WTC11 (cell line): ENCODE results near the gene LIMA1. TPM values are rescaled to one million over a fixed set of nuclear protein-coding genes. Genes with fewer than 3 reads are reported as not detected.
"Not testable (repeated sequence)": the region's sequence is repeated elsewhere in the genome, so short reads cannot be mapped to it uniquely, and the experiment has no call there.

Experiments
- ATAC-seq: fragments of 200-7000 bp; cut with Tn5 transposase; 2 replicates; pipeline ENCODE4 v1.10.0; 2021; ENCODE audit warnings: mild to moderate bottlenecking, moderate library complexity
- CTCF ChIA-PET: fragments of 300-600 bp; sonication (Branson Sonifier 250); formaldehyde crosslinking; loops from one replicate; lab custom pipeline; 2021; ENCODE audit warnings: antibody characterized with exemption; lab: Charles Lee
- POLR2A ChIA-PET: fragments of 350-600 bp; sonication (Branson Sonifier 250); formaldehyde crosslinking; loops from one replicate; lab custom pipeline; 2021; ENCODE audit warnings: antibody characterized with exemption; lab: Charles Lee
- DNase-seq: peaks from one replicate; pipeline ENCODE4 v3.0.0; 2021; ENCODE audit warnings: low spot score
- H3K27ac Mint-ChIP-seq: 2 replicates; pipeline ENCODE4 v1.8.0; 2021; ENCODE audit warnings: mixed read lengths
- H3K27me3 Mint-ChIP-seq: 2 replicates; pipeline ENCODE4 v1.8.0; 2021; ENCODE audit warnings: low read depth, mild to moderate bottlenecking, moderate library complexity, mixed read lengths
- H3K36me3 Mint-ChIP-seq: 2 replicates; pipeline ENCODE4 v1.8.0; 2021; ENCODE audit warnings: mixed read lengths
- H3K4me1 Mint-ChIP-seq: 2 replicates; pipeline ENCODE4 v1.8.0; 2022; ENCODE audit warnings: mixed read lengths
- H3K4me3 Mint-ChIP-seq: 2 replicates; pipeline ENCODE4 v1.8.0; 2021; ENCODE audit warnings: mild to moderate bottlenecking, moderate library complexity, mixed read lengths
- H3K9me3 Mint-ChIP-seq: 2 replicates; pipeline ENCODE4 v1.8.0; 2021; ENCODE audit warnings: mixed read lengths
- AFF4 ChIP-seq: sonication (generic); formaldehyde crosslinking; IDR thresholded peaks from 2 replicates; pipeline ENCODE4 v1.8.1; 2023; ENCODE audit warnings: mild to moderate bottlenecking, missing genetic modification reagents, borderline replicate concordance
- ATF2 ChIP-seq: sonication (generic); formaldehyde crosslinking; IDR thresholded peaks from 2 replicates; pipeline ENCODE4 v1.8.1; 2022; ENCODE audit warnings: low read depth, missing genetic modification reagents, borderline replicate concordance
- FOXJ3 ChIP-seq: sonication (generic); formaldehyde crosslinking; IDR thresholded peaks from 2 replicates; pipeline ENCODE4 v1.9.0; 2021; ENCODE audit warnings: missing genetic modification reagents, mild to moderate bottlenecking, borderline replicate concordance
- GRHL2 ChIP-seq: fragments of 250-450 bp; sonication (Bioruptor Pico); IDR thresholded peaks from 2 replicates; pipeline ENCODE4 v1.8.0; 2022; ENCODE audit warnings: mild to moderate bottlenecking, moderate library complexity; ENCODE audit not compliant: insufficient replicate concordance, severe bottlenecking
- IRF2 ChIP-seq: sonication (generic); formaldehyde crosslinking; IDR thresholded peaks from 2 replicates; pipeline ENCODE4 v1.8.0; 2022; ENCODE audit warnings: low read depth, missing genetic modification reagents, borderline replicate concordance
- NR3C1 ChIP-seq: sonication (generic); formaldehyde crosslinking; conservative IDR thresholded peaks from 2 replicates; pipeline ENCODE4 v1.8.1; 2023; ENCODE audit warnings: low read depth, mild to moderate bottlenecking, missing genetic modification reagents
- SP1 ChIP-seq: sonication (generic); formaldehyde crosslinking; conservative IDR thresholded peaks from 2 replicates; pipeline ENCODE4 v1.8.1; 2022; ENCODE audit warnings: missing genetic modification reagents
- STAT6 ChIP-seq: sonication (generic); formaldehyde crosslinking; conservative IDR thresholded peaks from 2 replicates; pipeline ENCODE4 v1.8.1; 2023; ENCODE audit warnings: mild to moderate bottlenecking, low read depth, missing genetic modification reagents, moderate library complexity
- USF1 ChIP-seq: sonication (generic); formaldehyde crosslinking; IDR thresholded peaks from 2 replicates; pipeline ENCODE4 v1.8.0; 2022; ENCODE audit warnings: mild to moderate bottlenecking, missing genetic modification reagents
- ZNF219 ChIP-seq: sonication (generic); formaldehyde crosslinking; IDR thresholded peaks from 2 replicates; pipeline ENCODE4 v1.8.0; 2023; ENCODE audit warnings: missing genetic modification reagents, mild to moderate bottlenecking, borderline replicate concordance
- ZNF423 ChIP-seq: fragments of 250-450 bp; sonication (Bioruptor Pico); IDR thresholded peaks from 2 replicates; pipeline ENCODE4 v2.1.2; 2022; ENCODE audit warnings: mild to moderate bottlenecking, moderate library complexity
- total RNA-seq: library from RNA; stranded (reverse); gene quantifications from 3 replicates; pipeline ENCODE4 v1.2.3, GENCODE V29; 2021
- TF ChIP-seq, protein P1 (sequence below): sonication (generic); formaldehyde crosslinking; IDR thresholded peaks from 2 replicates; pipeline ENCODE4 v1.8.1; 2023; ENCODE audit warnings: mild to moderate bottlenecking, moderate library complexity, missing genetic modification reagents

The LIMA1 gene
- total RNA-seq, 1 experiment from 2014 or later = 41.2 TPM

DNA sequence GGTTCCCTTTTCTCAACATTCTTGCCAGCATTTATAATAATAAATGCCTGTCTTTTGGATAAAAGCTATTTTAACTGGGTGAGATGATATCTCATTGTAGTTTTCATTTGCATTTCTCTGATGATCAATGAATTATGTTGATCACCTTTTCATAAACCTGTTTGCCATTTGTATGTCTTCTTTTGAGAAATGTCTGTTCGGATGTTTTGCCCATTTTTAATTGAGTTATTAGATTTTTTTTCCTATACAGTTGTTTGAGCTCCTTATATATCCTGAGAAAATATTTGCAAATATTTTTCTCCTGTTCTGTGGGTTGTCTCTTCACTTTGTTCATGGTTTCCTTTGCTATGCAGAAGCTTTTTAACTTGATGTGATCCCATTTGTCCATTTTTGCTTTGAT lies 8.1 kb upstream of the LIMA1 start:
- H3K4me3 Mint-ChIP-seq = no peak overlapping the region
- no peak overlapping the region for H3K27ac Mint-ChIP-seq
- ChIA-PET CTCF (interaction anchor here (1.0 kb wide), 1 partner anchor 23 kb away, joined by 3 read pairs; no protein-coding TSS in a partner anchor), POLR2A (no interaction called here)
- DNase-seq = no peak
- peaks cover 3% of the 10 kb centered on the region; the same call in 1 of the 2 replicates for H3K36me3 Mint-ChIP-seq
- peaks cover 13% of the 10 kb centered on the region for H3K9me3 Mint-ChIP-seq
- no peak for ATAC-seq
- TF ChIP-seq ATF2 (CRISPR knock-in tag) (no peak), ZNF423 (CRISPR knock-in tag) (no peak), NR3C1 (no peak), SP1 (CRISPR knock-in tag) (no peak), GRHL2 (CRISPR knock-in tag) (no peak), USF1 (CRISPR knock-in tag) (no peak), AFF4 (CRISPR knock-in tag) (no peak), IRF2 (CRISPR knock-in tag) (no peak), FOXJ3 (CRISPR knock-in tag) (no peak), ZNF219 (CRISPR knock-in tag) (no peak), STAT6 (CRISPR knock-in tag) (no peak)
- TF ChIP-seq, all 79 proteins: peak for 0
- no peaks in the 10 kb centered on the region for H3K27me3 Mint-ChIP-seq
- H3K4me1 Mint-ChIP-seq = no peaks in the 10 kb centered on the region

DNA sequence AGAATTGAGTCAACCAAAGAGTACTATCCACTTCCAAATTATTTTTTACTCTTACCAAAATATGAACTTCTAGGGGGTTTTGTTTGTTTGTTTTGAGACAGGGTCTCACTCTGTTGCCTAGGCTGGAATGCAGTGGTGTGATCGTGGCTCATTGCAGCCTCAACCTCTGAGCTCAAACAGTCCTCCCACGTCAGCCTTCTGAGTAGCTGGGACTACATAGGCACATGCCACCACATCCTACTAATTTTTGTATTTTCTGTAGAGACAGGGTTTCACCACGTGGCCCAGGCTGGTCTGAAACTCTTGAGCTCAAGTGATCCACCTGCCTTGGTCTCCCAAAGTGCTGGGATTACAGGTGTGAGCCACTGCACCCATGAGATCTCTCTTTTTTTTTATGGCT lies 7.4 kb upstream of the LIMA1 start:
- H3K36me3 Mint-ChIP-seq, H3K4me1 Mint-ChIP-seq, H3K27me3 Mint-ChIP-seq, H3K27ac Mint-ChIP-seq, DNase-seq, CTCF ChIA-PET, POLR2A ChIA-PET, H3K4me3 Mint-ChIP-seq, ATAC-seq: not testable (repeated sequence)
- H3K9me3 Mint-ChIP-seq = peaks cover 13% of the 10 kb centered on the region

DNA sequence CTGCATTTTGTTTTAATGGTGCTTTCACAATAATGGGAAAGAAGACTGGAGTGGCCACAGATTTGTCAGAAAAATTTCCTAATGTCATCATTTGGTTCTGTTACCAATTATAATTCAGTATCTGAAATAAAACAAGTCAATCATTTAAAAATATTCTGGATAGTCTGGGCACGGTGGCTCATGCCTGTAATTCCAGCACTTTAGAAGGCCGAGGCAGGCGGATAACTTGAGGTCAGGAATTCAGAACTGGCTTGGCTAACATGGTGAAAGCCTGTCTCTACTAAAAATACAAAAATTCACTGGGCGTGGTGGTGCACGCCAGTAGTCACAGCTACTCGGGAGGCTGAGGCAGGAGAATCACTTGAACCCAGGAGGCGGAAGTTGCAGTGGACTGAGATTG lies 4.0 kb upstream of the LIMA1 start:
- DNase-seq (no peak), ATAC-seq (no peak)
- Mint-ChIP-seq H3K4me1 (peaks cover 7% of the 10 kb centered on the region), H3K36me3 (peaks cover 3% of the 10 kb centered on the region; the same call in 1 of the 2 replicates), H3K9me3 (peaks cover 13% of the 10 kb centered on the region), H3K27me3 (no peaks in the 10 kb centered on the region; the same call in 1 of the 2 replicates), H3K4me3 (no peak overlapping the region), H3K27ac (no peak overlapping the region)
- no peak for TF ChIP-seq GRHL2 (CRISPR knock-in tag)
- TF ChIP-seq, protein P1, sequence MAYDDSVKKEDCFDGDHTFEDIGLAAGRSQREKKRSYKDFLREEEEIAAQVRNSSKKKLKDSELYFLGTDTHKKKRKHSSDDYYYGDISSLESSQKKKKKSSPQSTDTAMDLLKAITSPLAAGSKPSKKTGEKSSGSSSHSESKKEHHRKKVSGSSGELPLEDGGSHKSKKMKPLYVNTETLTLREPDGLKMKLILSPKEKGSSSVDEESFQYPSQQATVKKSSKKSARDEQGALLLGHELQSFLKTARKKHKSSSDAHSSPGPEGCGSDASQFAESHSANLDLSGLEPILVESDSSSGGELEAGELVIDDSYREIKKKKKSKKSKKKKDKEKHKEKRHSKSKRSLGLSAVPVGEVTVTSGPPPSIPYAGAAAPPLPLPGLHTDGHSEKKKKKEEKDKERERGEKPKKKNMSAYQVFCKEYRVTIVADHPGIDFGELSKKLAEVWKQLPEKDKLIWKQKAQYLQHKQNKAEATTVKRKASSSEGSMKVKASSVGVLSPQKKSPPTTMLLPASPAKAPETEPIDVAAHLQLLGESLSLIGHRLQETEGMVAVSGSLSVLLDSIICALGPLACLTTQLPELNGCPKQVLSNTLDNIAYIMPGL (CRISPR knock-in tag) = no peak
- POLR2A ChIA-PET = no interaction called here
- CTCF ChIA-PET = no interaction called here
